ENCODE results near the gene XPNPEP2.

Gene XPNPEP2

GRCh38 chrX:129763666-129764065 lies 24.9 kb downstream of the XPNPEP2 start:
- no peak overlapping the region for H3K14ac ChIP-seq (ENCODE audit: low read length in 2 of 2)

GRCh38 chrX:129768186-129768585 lies 29.4 kb downstream of the XPNPEP2 start:
- no peak for DNase-seq
- Histone ChIP-seq H2BK15ac (ENCODE audit: low read depth, poor library complexity, severe bottlenecking) (no peak overlapping the region), H4K8ac (ENCODE audit: low read length) (no peak overlapping the region), H2AFZ (ENCODE audit: low read depth, low read length) (no peak overlapping the region), H4K91ac (ENCODE audit: low read length) (no peak overlapping the region), H3K9ac (ENCODE audit: low read length) (no peak overlapping the region), H3K27me3 (ENCODE audit: control insufficient read depth in 1 of 2, insufficient read depth in 1 of 2, low read length in 2 of 2) (peaks cover 0 to 29% of the 10 kb centered on the region in 2 experiments), H2AK5ac (ENCODE audit: low read length, severe bottlenecking) (no peak overlapping the region), H3K27ac (ENCODE audit: low read length, poor library complexity, severe bottlenecking) (no peak overlapping the region), H3K14ac (ENCODE audit: low read length in 2 of 2) (no peak overlapping the region), H3K36me3 (ENCODE audit: control insufficient read depth in 1 of 2, insufficient read depth in 2 of 2, low read depth in 1 of 2, low read length in 2 of 2) (no peaks in the 10 kb centered on the region), H2BK12ac (ENCODE audit: low read length in 2 of 2) (no peak overlapping the region), H3K79me1 (replicated peaks; ENCODE audit: low read length, poor library complexity, severe bottlenecking) (no peaks in the 10 kb centered on the region), H3K4me1 (ENCODE audit: control insufficient read depth, insufficient read depth, low read depth, low read length) (no peaks in the 10 kb centered on the region), H3K23ac (ENCODE audit: low read length in 2 of 2) (no peak overlapping the region), H3K4me3 (ENCODE audit: insufficient read depth in 1 of 2, low read depth in 1 of 2, low read length in 2 of 2) (no peak overlapping the region), H3K4me2 (ENCODE audit: low read length, poor library complexity, severe bottlenecking) (no peak overlapping the region), H2BK5ac (ENCODE audit: low read depth, low read length, poor library complexity, severe bottlenecking) (no peak overlapping the region), H2BK120ac (ENCODE audit: low read depth, low read length) (no peak overlapping the region), H3K4ac (ENCODE audit: low read depth in 1 of 2, low read length in 2 of 2) (no peak overlapping the region), H3K18ac (ENCODE audit: low read depth in 1 of 2, low read length in 2 of 2) (no peak overlapping the region), H3K9me3 (ENCODE audit: control insufficient read depth, low read length) (no peaks in the 10 kb centered on the region)
- WGBS = 94% methylated on average over 8 of the region's 8 CpGs

More at GRCh38 chrX:129763666-129764065, 24.9 kb downstream of the XPNPEP2 start:
- H3K27ac ChIP-seq (ENCODE audit: low read length, poor library complexity, severe bottlenecking) = no peak overlapping the region
- no peak overlapping the region for H4K91ac ChIP-seq (ENCODE audit: low read length)
- no peak overlapping the region for H2AK5ac ChIP-seq (ENCODE audit: low read length, severe bottlenecking)
- no peak overlapping the region for H2BK5ac ChIP-seq (ENCODE audit: low read depth, low read length, poor library complexity, severe bottlenecking)
- H3K4ac ChIP-seq (ENCODE audit: low read depth in 1 of 2, low read length in 2 of 2) = no peak overlapping the region
- H3K79me1 ChIP-seq (replicated peaks; ENCODE audit: low read length, poor library complexity, severe bottlenecking) = no peaks in the 10 kb centered on the region
- H2BK15ac ChIP-seq (ENCODE audit: low read depth, poor library complexity, severe bottlenecking) = no peak overlapping the region
- no peak for DNase-seq
- H2AFZ ChIP-seq (ENCODE audit: low read depth, low read length) = no peak overlapping the region
- H3K18ac ChIP-seq (ENCODE audit: low read depth in 1 of 2, low read length in 2 of 2) = no peak overlapping the region
- H3K4me3 ChIP-seq (ENCODE audit: insufficient read depth in 1 of 2, low read depth in 1 of 2, low read length in 2 of 2) = no peak overlapping the region
- H3K9ac ChIP-seq (ENCODE audit: low read length) = no peak overlapping the region
- no peaks in the 10 kb centered on the region for H3K36me3 ChIP-seq (ENCODE audit: control insufficient read depth in 1 of 2, insufficient read depth in 2 of 2, low read depth in 1 of 2, low read length in 2 of 2)
- H3K4me2 ChIP-seq (ENCODE audit: low read length, poor library complexity, severe bottlenecking) = no peak overlapping the region
- H2BK12ac ChIP-seq (ENCODE audit: low read length in 2 of 2) = no peak overlapping the region
- peaks cover 0 to 22% of the 10 kb centered on the region in 2 experiments for H3K27me3 ChIP-seq (ENCODE audit: control insufficient read depth in 1 of 2, insufficient read depth in 1 of 2, low read length in 2 of 2)
- no peak overlapping the region for H4K8ac ChIP-seq (ENCODE audit: low read length)
- peaks cover 13% of the 10 kb centered on the region for H3K4me1 ChIP-seq (ENCODE audit: control insufficient read depth, insufficient read depth, low read depth, low read length)
- H3K23ac ChIP-seq (ENCODE audit: low read length in 2 of 2) = no peak overlapping the region
- no peaks in the 10 kb centered on the region for H3K9me3 ChIP-seq (ENCODE audit: control insufficient read depth, low read length)
- no peak overlapping the region for H2BK120ac ChIP-seq (ENCODE audit: low read depth, low read length)

GRCh38 chrX:129768586-129769466 lies 30.0 kb downstream of the XPNPEP2 start:
- H3K18ac ChIP-seq (ENCODE audit: low read depth in 1 of 2, low read length in 2 of 2) = no peak overlapping the region
- no peak overlapping the region for H4K91ac ChIP-seq (ENCODE audit: low read length)
- no peak overlapping the region for H3K4me2 ChIP-seq (ENCODE audit: low read length, poor library complexity, severe bottlenecking)
- no peak for DNase-seq
- no peak overlapping the region for H3K4ac ChIP-seq (ENCODE audit: low read depth in 1 of 2, low read length in 2 of 2)
- H3K14ac ChIP-seq (ENCODE audit: low read length in 2 of 2) = no peak overlapping the region
- no peak overlapping the region for H3K27ac ChIP-seq (ENCODE audit: low read length, poor library complexity, severe bottlenecking)
- peaks cover 0 to 26% of the 10 kb centered on the region in 2 experiments for H3K27me3 ChIP-seq (ENCODE audit: control insufficient read depth in 1 of 2, insufficient read depth in 1 of 2, low read length in 2 of 2)
- no peak overlapping the region for H2AFZ ChIP-seq (ENCODE audit: low read depth, low read length)
- no peak overlapping the region for H3K9ac ChIP-seq (ENCODE audit: low read length)
- no peaks in the 10 kb centered on the region for H3K36me3 ChIP-seq (ENCODE audit: control insufficient read depth in 1 of 2, insufficient read depth in 2 of 2, low read depth in 1 of 2, low read length in 2 of 2)
- no peak overlapping the region for H2BK12ac ChIP-seq (ENCODE audit: low read length in 2 of 2)
- no peaks in the 10 kb centered on the region for H3K79me1 ChIP-seq (replicated peaks; ENCODE audit: low read length, poor library complexity, severe bottlenecking)
- WGBS = 88% methylated on average over 8 of the region's 8 CpGs
- no peak overlapping the region for H2AK5ac ChIP-seq (ENCODE audit: low read length, severe bottlenecking)
- no peak overlapping the region for H2BK5ac ChIP-seq (ENCODE audit: low read depth, low read length, poor library complexity, severe bottlenecking)
- no peak overlapping the region for H3K23ac ChIP-seq (ENCODE audit: low read length in 2 of 2)
- H3K9me3 ChIP-seq (ENCODE audit: control insufficient read depth, low read length) = no peaks in the 10 kb centered on the region
- no peaks in the 10 kb centered on the region for H3K4me1 ChIP-seq (ENCODE audit: control insufficient read depth, insufficient read depth, low read depth, low read length)
- no peak overlapping the region for H3K4me3 ChIP-seq (ENCODE audit: insufficient read depth in 1 of 2, low read depth in 1 of 2, low read length in 2 of 2)
- no peak overlapping the region for H2BK15ac ChIP-seq (ENCODE audit: low read depth, poor library complexity, severe bottlenecking)
- H2BK120ac ChIP-seq (ENCODE audit: low read depth, low read length) = no peak overlapping the region
- H4K8ac ChIP-seq (ENCODE audit: low read length) = no peak overlapping the region

- peak overlapping the region; percentile 19 for H2BK5ac ChIP-seq (ENCODE audit: low read depth, low read length, poor library complexity, severe bottlenecking)
- no peak overlapping the region for H2AK5ac ChIP-seq (ENCODE audit: low read length, severe bottlenecking)
- H3K4me3 ChIP-seq (ENCODE audit: insufficient read depth in 1 of 2, low read depth in 1 of 2, low read length in 2 of 2) = no peak overlapping the region
- no peak overlapping the region for H4K8ac ChIP-seq (ENCODE audit: low read length)
- H3K18ac ChIP-seq (ENCODE audit: low read depth in 1 of 2, low read length in 2 of 2) = no peak overlapping the region
- H3K79me1 ChIP-seq (replicated peaks; ENCODE audit: low read length, poor library complexity, severe bottlenecking) = no peaks in the 10 kb centered on the region
- no peak overlapping the region for H3K14ac ChIP-seq (ENCODE audit: low read length in 2 of 2)
- DNase-seq = no peak
- no peaks in the 10 kb centered on the region for H3K36me3 ChIP-seq (ENCODE audit: control insufficient read depth in 1 of 2, insufficient read depth in 2 of 2, low read depth in 1 of 2, low read length in 2 of 2)
- no peak overlapping the region for H2BK15ac ChIP-seq (ENCODE audit: low read depth, poor library complexity, severe bottlenecking)
- no peaks in the 10 kb centered on the region for H3K9me3 ChIP-seq (ENCODE audit: control insufficient read depth, low read length)
- no peak overlapping the region for H3K27ac ChIP-seq (ENCODE audit: low read length, poor library complexity, severe bottlenecking)
- no peak overlapping the region for H4K91ac ChIP-seq (ENCODE audit: low read length)
- H2BK120ac ChIP-seq (ENCODE audit: low read depth, low read length) = no peak overlapping the region
- H3K23ac ChIP-seq (ENCODE audit: low read length in 2 of 2) = no peak overlapping the region
- H3K27me3 ChIP-seq (ENCODE audit: control insufficient read depth in 1 of 2, insufficient read depth in 1 of 2, low read length in 2 of 2) = peaks cover 0 to 26% of the 10 kb centered on the region in 2 experiments
- 91% methylated on average over 6 of the region's 9 CpGs for WGBS
- no peak overlapping the region for H3K9ac ChIP-seq (ENCODE audit: low read length)
- H3K4me1 ChIP-seq (ENCODE audit: control insufficient read depth, insufficient read depth, low read depth, low read length) = no peaks in the 10 kb centered on the region
- H3K4ac ChIP-seq (ENCODE audit: low read depth in 1 of 2, low read length in 2 of 2) = no peak overlapping the region
- no peak overlapping the region for H3K4me2 ChIP-seq (ENCODE audit: low read length, poor library complexity, severe bottlenecking)
- no peak overlapping the region for H2AFZ ChIP-seq (ENCODE audit: low read depth, low read length)
- H2BK12ac ChIP-seq (ENCODE audit: low read length in 2 of 2) = no peak overlapping the region
These were observed 30.8 kb downstream of the XPNPEP2 start for GRCh38 chrX:129769467-129770154.
